IPS DF 6.9 (cell line): ENCODE data around the gene CD2AP.
"Not testable (repeated sequence)": the region's sequence is repeated elsewhere in the genome, so short reads cannot be mapped to it uniquely, and the experiment has no call there.

Experiments
- DNase-seq: peaks from one replicate; pipeline ENCODE4 v3.0.0-alpha.2; 2013; ENCODE audit warnings: low read depth, low spot score
- H3K27ac ChIP-seq: one replicate; pipeline ENCODE4 v1.5.1; 2013; ENCODE audit warnings: low read length, control low read depth
- H3K27me3 ChIP-seq: 2 replicates; pipeline ENCODE4 v1.6.1; 2013; ENCODE audit warnings: mild to moderate bottlenecking, low read length; ENCODE audit not compliant: control insufficient read depth, insufficient read depth
- H3K36me3 ChIP-seq: 2 replicates; pipeline ENCODE4 v1.6.1; 2013; ENCODE audit warnings: low read length; ENCODE audit not compliant: control insufficient read depth, insufficient read depth
- H3K4me1 ChIP-seq: 2 replicates; pipeline ENCODE4 v1.6.1; 2013; ENCODE audit warnings: low read length; ENCODE audit not compliant: control insufficient read depth, insufficient read depth
- H3K4me3 ChIP-seq: 2 replicates; pipeline ENCODE4 v1.5.1; 2013; ENCODE audit warnings: mild to moderate bottlenecking, low read length
- H3K9me3 ChIP-seq: 2 replicates; pipeline ENCODE4 v1.6.1; 2013; ENCODE audit warnings: low read length, inconsistent platforms; ENCODE audit not compliant: control insufficient read depth, insufficient read depth
- WGBS: extraction: QIAGEN DNeasy Blood & Tissue Kit; methylation state at CpG from one replicate; pipeline ENCODE4 v1.1.7; 2013; ENCODE audit warnings: mixed read lengths, missing lambda C conversion rate; ENCODE audit not compliant: insufficient read length, insufficient coverage; 5-methylcytosine and 5-hydroxymethylcytosine counted together

Gene CD2AP

DNA sequence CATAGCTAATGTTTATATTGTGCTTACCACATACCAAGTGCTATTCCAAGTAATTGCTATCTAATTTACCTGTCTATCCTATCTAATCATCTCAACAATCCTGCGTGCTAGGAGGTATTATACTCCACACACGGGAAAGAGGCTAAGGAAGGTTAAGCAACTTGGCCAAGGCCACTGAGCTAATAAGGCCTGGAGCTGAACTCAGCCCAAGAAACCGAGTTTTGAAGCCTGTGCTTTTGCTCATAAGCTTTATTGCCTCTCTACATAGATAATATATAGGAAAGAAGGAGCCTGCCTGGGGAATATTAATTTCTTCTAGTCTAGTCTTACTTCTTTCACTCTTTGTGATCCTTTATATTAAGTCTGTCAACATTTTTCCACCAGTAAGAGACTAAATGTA is 153.0 kb downstream of the CD2AP start:
- Histone ChIP-seq H3K36me3 (no peaks in the 10 kb centered on the region), H3K27me3 (no peaks in the 10 kb centered on the region), H3K27ac (no peak overlapping the region), H3K9me3 (no peaks in the 10 kb centered on the region), H3K4me1 (no peaks in the 10 kb centered on the region), H3K4me3 (no peak overlapping the region)
- no CpG with 5 or more reads among the region's 3 CpGs for WGBS
- no peak for DNase-seq

GRCh38 chr6:47631269-47631772 is 153.7 kb downstream of the CD2AP start:
- H3K9me3 ChIP-seq, result no peaks in the 10 kb centered on the region
- H3K27me3 ChIP-seq, result no peaks in the 10 kb centered on the region
- no peaks in the 10 kb centered on the region for H3K4me1 ChIP-seq
- H3K27ac ChIP-seq, result no peak overlapping the region
- DNase-seq, result peak; percentile 25
- no CpG with 5 or more reads among the region's 6 CpGs for WGBS
- no peaks in the 10 kb centered on the region for H3K36me3 ChIP-seq
- no peak overlapping the region for H3K4me3 ChIP-seq

- Histone ChIP-seq H3K4me1 (no peaks in the 10 kb centered on the region), H3K9me3 (no peaks in the 10 kb centered on the region), H3K27ac (no peak overlapping the region), H3K4me3 (no peak overlapping the region), H3K36me3 (no peaks in the 10 kb centered on the region), H3K27me3 (no peaks in the 10 kb centered on the region)
- WGBS, result no CpG with 5 or more reads among the region's 3 CpGs
- no peak for DNase-seq
Measured at GRCh38 chr6:47631797-47632196, 154.2 kb downstream of the CD2AP start.

DNA sequence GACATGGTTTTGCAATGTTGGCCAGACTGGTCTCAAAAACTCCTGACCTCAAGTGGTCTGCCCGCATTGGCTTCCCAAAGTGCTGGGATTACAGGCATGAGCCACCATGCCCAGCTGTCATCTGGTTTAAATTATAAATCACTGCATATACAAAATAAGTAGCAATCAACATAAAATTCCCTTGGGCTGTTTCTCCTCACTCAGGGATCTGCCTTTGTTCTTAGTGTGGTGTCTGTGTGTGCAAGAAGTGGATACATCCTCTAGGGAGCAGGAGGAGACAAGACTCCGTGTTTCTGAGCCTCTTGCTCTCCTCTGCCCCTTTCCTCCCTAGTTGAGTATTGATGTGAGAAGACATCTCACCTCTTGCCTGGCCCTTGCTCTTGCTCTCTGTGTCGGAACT is 155.6 kb downstream of the CD2AP start:
- no peaks in the 10 kb centered on the region for H3K9me3 ChIP-seq
- H3K4me1 ChIP-seq, result no peaks in the 10 kb centered on the region
- no CpG with 5 or more reads among the region's 3 CpGs for WGBS
- H3K27ac ChIP-seq, result no peak overlapping the region
- DNase-seq, result no peak
- no peaks in the 10 kb centered on the region for H3K27me3 ChIP-seq
- no peaks in the 10 kb centered on the region for H3K36me3 ChIP-seq
- H3K4me3 ChIP-seq, result no peak overlapping the region

GRCh38 chr6:47634210-47635047 is 156.8 kb downstream of the CD2AP start:
- Histone ChIP-seq H3K36me3 (no peaks in the 10 kb centered on the region), H3K27me3 (no peaks in the 10 kb centered on the region), H3K4me1 (no peaks in the 10 kb centered on the region), H3K9me3 (no peaks in the 10 kb centered on the region), H3K4me3 (no peak overlapping the region), H3K27ac (no peak overlapping the region)
- WGBS, result no CpG with 5 or more reads among the region's 5 CpGs
- no peak for DNase-seq

DNA sequence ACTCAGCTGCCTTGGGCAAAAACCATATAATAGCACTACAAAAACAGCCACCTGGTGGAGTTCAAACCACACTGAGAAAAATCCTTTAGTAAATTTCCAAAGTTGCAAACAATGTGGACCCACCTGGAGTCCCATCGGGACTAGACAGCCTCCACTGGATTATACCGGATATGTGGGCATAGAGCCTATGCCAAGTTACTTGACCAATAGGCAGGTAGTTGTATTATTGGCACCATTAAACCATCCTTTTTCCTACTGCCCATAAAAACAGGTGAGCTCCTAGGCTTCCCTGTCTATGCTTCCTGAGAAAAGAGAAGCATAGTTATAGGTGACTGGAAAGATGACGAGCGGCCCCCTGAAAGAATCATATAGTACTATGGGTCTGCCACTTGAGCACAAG is 169.1 kb downstream of the CD2AP start:
- H3K27ac ChIP-seq, result no peak overlapping the region
- no CpG with 5 or more reads among the region's 4 CpGs for WGBS
- no peak overlapping the region for H3K4me3 ChIP-seq

GRCh38 chr6:47647188-47647587 is 169.6 kb downstream of the CD2AP start:
- no peak overlapping the region for H3K4me3 ChIP-seq
- no CpG with 5 or more reads among the region's 1 CpG for WGBS
- H3K27ac ChIP-seq, result no peak overlapping the region
- no peaks in the 10 kb centered on the region for H3K4me1 ChIP-seq
- no peaks in the 10 kb centered on the region for H3K9me3 ChIP-seq
- H3K27me3 ChIP-seq, result no peaks in the 10 kb centered on the region
- H3K36me3 ChIP-seq, result no peaks in the 10 kb centered on the region
- DNase-seq, result no peak

More for the DNA sequence above, 169.1 kb downstream of the CD2AP start:
- no peaks in the 10 kb centered on the region for H3K4me1 ChIP-seq
- no peaks in the 10 kb centered on the region for H3K27me3 ChIP-seq
- no peaks in the 10 kb centered on the region for H3K36me3 ChIP-seq
- H3K9me3 ChIP-seq, result no peaks in the 10 kb centered on the region
- no peak for DNase-seq

DNA sequence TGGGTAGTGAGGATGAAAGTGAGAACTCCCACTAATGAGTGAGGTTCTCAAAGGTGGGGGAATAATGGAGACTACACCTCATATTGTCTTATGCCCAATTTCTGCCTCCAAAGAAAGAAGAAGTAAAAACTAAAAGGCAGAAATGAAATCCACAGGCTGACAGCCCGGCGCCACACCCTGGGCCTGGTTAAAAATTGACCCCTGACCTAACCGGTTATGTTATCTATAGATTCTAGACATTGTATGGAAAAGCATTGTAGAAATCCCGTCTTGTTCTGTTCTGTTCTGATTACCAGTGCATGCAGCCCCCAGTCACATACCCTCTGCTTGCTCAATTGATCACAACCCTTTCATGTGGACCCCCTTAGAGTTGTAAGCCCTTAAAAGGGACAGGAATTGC is 170.0 kb downstream of the CD2AP start:
- WGBS, result no CpG with 5 or more reads among the region's 4 CpGs
- H3K27ac ChIP-seq, H3K4me3 ChIP-seq, H3K4me1 ChIP-seq, DNase-seq, H3K27me3 ChIP-seq, H3K36me3 ChIP-seq, H3K9me3 ChIP-seq: not testable (repeated sequence)

DNA sequence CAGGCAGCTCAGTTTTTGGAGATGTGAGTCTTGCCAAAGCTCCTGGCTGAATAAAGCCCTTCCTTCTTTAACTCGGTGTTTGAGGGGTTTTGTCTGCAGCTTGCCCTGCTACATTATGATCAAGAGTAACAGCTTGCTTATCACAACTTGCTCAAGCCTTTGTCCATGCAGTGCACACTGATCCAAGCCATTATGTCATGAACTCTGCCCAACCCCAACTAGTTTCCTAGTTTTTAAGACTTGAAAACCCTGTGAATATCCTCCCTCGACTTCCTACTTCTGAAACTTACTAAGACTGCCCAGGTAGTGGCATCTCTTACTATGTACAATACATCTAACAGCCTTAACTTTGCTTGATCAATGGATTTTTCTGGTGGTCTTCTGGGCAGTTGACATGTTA is 170.4 kb downstream of the CD2AP start:
- no CpG with 5 or more reads among the region's 2 CpGs for WGBS
- no peaks in the 10 kb centered on the region for H3K4me1 ChIP-seq
- H3K27me3 ChIP-seq, result no peaks in the 10 kb centered on the region
- DNase-seq, result no peak
- H3K9me3 ChIP-seq, result no peaks in the 10 kb centered on the region
- H3K36me3 ChIP-seq, result no peaks in the 10 kb centered on the region
- no peak overlapping the region for H3K4me3 ChIP-seq
- H3K27ac ChIP-seq, result no peak overlapping the region

- Histone ChIP-seq H3K27ac (no peak overlapping the region), H3K4me1 (no peaks in the 10 kb centered on the region), H3K36me3 (no peaks in the 10 kb centered on the region), H3K4me3 (no peak overlapping the region), H3K27me3 (no peaks in the 10 kb centered on the region), H3K9me3 (no peaks in the 10 kb centered on the region)
- DNase-seq, result no peak
- no CpG with 5 or more reads among the region's 3 CpGs for WGBS
Measured at GRCh38 chr6:47650553-47651432, 173.2 kb downstream of the CD2AP start.
